Large intestine (tissue), 3 donors: ENCODE measurements around the gene GFAP. TPM values are rescaled to one million over a fixed set of nuclear protein-coding genes. Genes with fewer than 3 reads are reported as not detected.

Source experiments
- DNase-seq, 2 donors: peaks; one replicate each; pipeline versions ENCODE4 v3.0.0 to v3.0.0-alpha.2; 2013
- H3K27ac ChIP-seq: one replicate; pipeline ENCODE4 v1.5.1; 2013; ENCODE audit warnings: low read length
- H3K27me3 ChIP-seq: 2 replicates; pipeline ENCODE4 v1.6.1; 2013; ENCODE audit warnings: low read length; ENCODE audit not compliant: control insufficient read depth, insufficient read depth
- H3K36me3 ChIP-seq: 2 replicates; pipeline ENCODE4 v1.6.1; 2013; ENCODE audit warnings: low read length; ENCODE audit not compliant: control insufficient read depth, insufficient read depth
- H3K4me1 ChIP-seq: one replicate; pipeline ENCODE4 v1.6.1; 2013; ENCODE audit warnings: low read length; ENCODE audit not compliant: control insufficient read depth, insufficient read depth
- H3K4me3 ChIP-seq: one replicate; pipeline ENCODE4 v1.5.1; 2013; ENCODE audit warnings: low read length
- H3K9me3 ChIP-seq: one replicate; pipeline ENCODE4 v1.6.1; 2013; ENCODE audit warnings: mild to moderate bottlenecking, low read depth, low read length, moderate library complexity; ENCODE audit not compliant: control insufficient read depth
- WGBS: methylation state at CpG from one replicate; pipeline ENCODE4 v1.1.5; 2013; ENCODE audit warnings: low lambda C conversion rate; ENCODE audit not compliant: insufficient coverage; 5-methylcytosine and 5-hydroxymethylcytosine counted together
- polyA plus RNA-seq: library from polyadenylated mRNA; unstranded; fragments of 120-200 nt; gene quantifications from one replicate; pipeline ENCODE4 v1.2.1, GENCODE V29; 2013

The GFAP gene
- polyA plus RNA-seq, 1 donor, result 0.34 TPM

DNA sequence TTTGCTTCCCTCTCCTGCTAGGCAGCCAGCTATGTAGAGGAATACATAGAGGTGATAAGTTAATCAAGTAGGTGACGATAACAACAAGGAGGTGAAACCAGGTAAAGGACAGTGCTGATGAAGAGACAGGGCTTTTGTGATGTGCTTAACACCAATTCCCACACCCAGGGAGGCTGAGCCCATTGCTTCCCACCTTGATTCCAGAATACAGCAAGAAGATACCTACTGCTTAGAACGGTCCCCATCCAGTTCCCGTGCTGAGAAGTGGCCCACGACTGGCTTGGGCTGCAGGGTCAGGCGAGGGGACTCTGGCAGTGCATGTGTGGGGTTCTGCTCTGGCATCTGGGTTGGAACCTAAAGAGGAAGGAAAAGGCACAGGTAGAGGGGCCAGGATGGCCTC, 16.1 kb upstream of the GFAP start:
- H3K4me1 ChIP-seq, result no peaks in the 10 kb centered on the region
- peaks cover 47% of the 10 kb centered on the region for H3K36me3 ChIP-seq
- no peak for DNase-seq
- no CpG with 5 or more reads among the region's 5 CpGs for WGBS
- no peak overlapping the region for H3K4me3 ChIP-seq
- H3K27ac ChIP-seq, result no peak overlapping the region
- no peaks in the 10 kb centered on the region for H3K9me3 ChIP-seq
- H3K27me3 ChIP-seq, result no peaks in the 10 kb centered on the region

DNA sequence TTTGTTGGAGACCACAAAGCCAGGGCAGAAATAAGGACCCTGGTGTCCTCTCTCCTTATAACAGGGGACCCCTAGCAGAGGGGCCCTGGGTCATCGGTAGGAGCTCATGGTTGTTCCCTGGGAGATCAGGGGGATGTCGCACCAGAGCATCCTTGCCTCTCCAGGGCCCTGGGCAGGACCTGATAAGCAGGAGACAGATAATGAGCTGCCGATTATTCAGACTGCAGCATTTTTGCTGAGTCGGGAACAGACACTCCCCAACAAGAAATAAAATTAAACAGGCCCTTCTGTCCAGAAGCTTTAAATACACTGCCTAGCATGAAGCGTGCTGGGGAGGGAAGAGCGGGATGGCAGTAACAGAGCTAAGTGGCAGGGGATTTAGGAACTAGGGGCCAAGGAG, 15.4 kb upstream of the GFAP start:
- H3K9me3 ChIP-seq, result no peaks in the 10 kb centered on the region
- WGBS, result no CpG with 5 or more reads among the region's 6 CpGs
- DNase-seq, result no peak
- H3K27me3 ChIP-seq, result no peaks in the 10 kb centered on the region
- H3K27ac ChIP-seq, result no peak overlapping the region
- no peak overlapping the region for H3K4me3 ChIP-seq
- peaks cover 50% of the 10 kb centered on the region for H3K36me3 ChIP-seq
- H3K4me1 ChIP-seq, result no peaks in the 10 kb centered on the region

- H3K27ac ChIP-seq, result no peak overlapping the region
- H3K4me1 ChIP-seq, result no peaks in the 10 kb centered on the region
- WGBS, result no CpG with 5 or more reads among the region's 7 CpGs
- peaks cover 38% of the 10 kb centered on the region for H3K36me3 ChIP-seq
- no peak overlapping the region for H3K4me3 ChIP-seq
- DNase-seq, result no peak
- H3K27me3 ChIP-seq, result no peaks in the 10 kb centered on the region
- H3K9me3 ChIP-seq, result no peaks in the 10 kb centered on the region
Measured at GRCh38 chr17:44928950-44929720, 13.8 kb upstream of the GFAP start.

DNA sequence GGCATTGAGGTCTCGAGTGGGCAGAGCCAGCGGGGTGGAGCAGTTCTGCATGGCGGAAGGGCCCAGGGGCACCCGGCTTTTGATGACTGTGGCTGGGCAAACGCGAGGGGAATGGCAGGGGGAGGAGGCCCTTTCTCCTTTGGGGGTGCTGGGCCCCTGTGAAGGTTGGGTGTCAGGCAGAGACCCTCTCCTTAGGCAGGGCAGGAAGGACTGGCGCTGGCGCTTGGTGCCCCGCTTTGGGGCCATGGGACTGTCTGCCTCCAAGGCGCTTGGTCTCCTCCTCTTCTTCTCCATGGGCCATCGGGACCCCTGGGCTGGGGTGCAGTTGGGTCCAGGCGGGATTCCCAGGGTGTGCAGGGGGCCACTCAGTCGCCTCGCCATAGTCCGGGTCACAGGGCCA, 12.8 kb upstream of the GFAP start:
- H3K4me3 ChIP-seq, result no peak overlapping the region
- no peak for DNase-seq

DNA sequence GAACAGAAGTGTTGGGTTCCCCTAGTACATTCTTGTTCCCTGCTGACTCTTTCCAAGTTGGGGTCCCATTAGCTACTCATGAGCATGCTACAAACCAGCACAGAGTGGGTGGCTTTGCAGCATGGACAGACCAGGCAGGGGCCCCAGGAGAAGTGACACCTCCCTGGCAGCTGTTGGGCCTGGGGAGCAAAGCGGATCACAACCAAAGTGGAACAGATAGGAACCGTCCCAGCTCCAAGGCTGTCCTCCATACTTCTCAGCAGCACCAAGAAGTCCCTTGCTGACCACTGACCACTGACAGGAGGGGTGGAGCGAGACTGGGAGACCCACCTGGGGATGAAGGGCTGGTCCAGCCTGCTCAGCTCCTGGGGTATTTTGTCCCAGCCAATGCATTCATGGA, 12.4 kb upstream of the GFAP start:
- WGBS, result no CpG with 5 or more reads among the region's 3 CpGs
- DNase-seq, result no peak
- no peak overlapping the region for H3K4me3 ChIP-seq
- H3K27ac ChIP-seq, result no peak overlapping the region
- peaks cover 3% of the 10 kb centered on the region for H3K27me3 ChIP-seq
- H3K4me1 ChIP-seq, result no peaks in the 10 kb centered on the region
- peaks cover 30% of the 10 kb centered on the region for H3K36me3 ChIP-seq
- no peaks in the 10 kb centered on the region for H3K9me3 ChIP-seq

More for the DNA sequence above, 12.8 kb upstream of the GFAP start:
- no peaks in the 10 kb centered on the region for H3K9me3 ChIP-seq
- no peaks in the 10 kb centered on the region for H3K4me1 ChIP-seq
- peaks cover 33% of the 10 kb centered on the region for H3K36me3 ChIP-seq
- H3K27me3 ChIP-seq, result peaks cover under 1% of the 10 kb centered on the region
- no peak overlapping the region for H3K27ac ChIP-seq
- whole genome bisulfite sequencing, result no CpG with 5 or more reads among the region's 15 CpGs

DNA sequence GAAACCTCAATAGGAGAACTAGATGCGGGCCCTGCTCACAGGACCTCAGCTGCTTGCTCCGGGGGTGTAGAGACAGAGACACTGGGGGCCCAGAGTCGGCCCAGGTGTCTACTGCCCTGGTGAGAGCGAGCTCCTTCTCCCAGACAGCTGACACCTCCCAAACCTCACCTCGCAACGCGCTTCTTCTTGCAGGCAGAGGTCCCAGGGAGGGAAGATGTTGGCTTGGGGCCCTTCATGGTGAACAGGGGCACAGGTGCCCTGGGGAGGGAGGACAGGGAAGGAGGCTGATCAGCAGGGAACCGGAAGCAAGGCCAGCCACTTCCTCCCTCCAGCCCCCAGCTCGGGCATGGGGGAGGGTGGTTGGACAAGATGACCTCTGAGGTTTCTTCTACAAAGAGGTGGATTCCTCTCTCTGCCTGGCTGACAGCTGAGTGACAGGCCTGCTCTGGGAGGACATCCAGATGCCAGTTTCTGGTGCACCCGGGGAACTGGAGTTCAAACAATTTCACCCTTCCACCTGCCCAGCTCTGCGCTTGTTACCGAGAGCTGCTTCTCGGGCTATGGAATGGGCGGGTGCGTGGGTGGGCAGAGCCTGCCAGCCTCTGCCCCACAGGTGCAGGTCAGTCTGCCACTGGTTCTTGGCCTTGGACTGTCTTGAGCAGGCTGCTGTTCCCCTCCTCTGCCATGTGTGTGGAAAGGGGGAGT, 11.7 kb upstream of the GFAP start:
- no peak for DNase-seq
- no CpG with 5 or more reads among the region's 15 CpGs for WGBS
- H3K27ac ChIP-seq, result no peak overlapping the region

GRCh38 chr17:44925731-44926697, 10.7 kb upstream of the GFAP start:
- no peak overlapping the region for H3K4me3 ChIP-seq
- no peak for DNase-seq
- no peak overlapping the region for H3K27ac ChIP-seq
- H3K27me3 ChIP-seq, result peaks cover 17% of the 10 kb centered on the region
- H3K9me3 ChIP-seq, result no peaks in the 10 kb centered on the region
- WGBS, result 100% methylated on average over 2 of the region's 18 CpGs
- no peaks in the 10 kb centered on the region for H3K4me1 ChIP-seq
- H3K36me3 ChIP-seq, result peaks cover 23% of the 10 kb centered on the region

More for the DNA sequence above, 11.7 kb upstream of the GFAP start:
- peaks cover 10% of the 10 kb centered on the region for H3K27me3 ChIP-seq
- peaks cover 25% of the 10 kb centered on the region for H3K36me3 ChIP-seq
- H3K4me3 ChIP-seq, result no peak overlapping the region
- H3K9me3 ChIP-seq, result no peaks in the 10 kb centered on the region
- H3K4me1 ChIP-seq, result no peaks in the 10 kb centered on the region

DNA sequence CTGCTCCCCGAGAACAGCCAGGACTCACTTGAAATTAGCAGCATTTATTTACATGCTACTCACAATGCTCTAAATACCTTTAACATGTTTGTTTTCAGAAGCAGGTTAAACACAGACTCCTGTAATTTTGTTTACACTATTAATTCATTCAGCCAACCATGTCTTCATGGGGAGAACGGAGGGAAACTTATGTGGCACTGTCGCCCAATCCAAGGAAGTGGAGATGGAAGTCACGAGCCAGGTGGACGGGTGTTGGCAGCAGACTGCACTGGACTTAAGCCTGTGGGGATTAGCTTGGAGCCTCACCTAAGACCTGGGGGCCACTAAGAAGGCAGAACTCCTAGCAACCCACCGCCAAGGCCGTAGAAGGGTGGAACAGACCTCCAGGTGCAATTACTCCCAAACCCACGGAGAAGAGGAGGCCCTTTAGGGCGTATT, 8.8 kb upstream of the GFAP start:
- WGBS, result no CpG with 5 or more reads among the region's 9 CpGs
- Histone ChIP-seq H3K36me3 (peaks cover 17% of the 10 kb centered on the region), H3K4me1 (no peaks in the 10 kb centered on the region), H3K4me3 (no peak overlapping the region), H3K9me3 (no peaks in the 10 kb centered on the region), H3K27me3 (peaks cover 23% of the 10 kb centered on the region), H3K27ac (no peak overlapping the region)
- peak in 1 of 2 donors; percentile 24 for DNase-seq

- no peaks in the 10 kb centered on the region for H3K9me3 ChIP-seq
- no peaks in the 10 kb centered on the region for H3K4me1 ChIP-seq
- DNase-seq, result no peak
- no peak overlapping the region for H3K27ac ChIP-seq
- peaks cover 23% of the 10 kb centered on the region for H3K27me3 ChIP-seq
- WGBS, result no CpG with 5 or more reads among the region's 19 CpGs
- H3K36me3 ChIP-seq, result peaks cover 15% of the 10 kb centered on the region
- no peak overlapping the region for H3K4me3 ChIP-seq
Measured at GRCh38 chr17:44922746-44923470, 7.6 kb upstream of the GFAP start.
